Fibroblast of skin of right biceps (primary cell): ENCODE results near the gene RETREG2.

ENCODE experiments used
- DNase-seq: peaks from one replicate; pipeline ENCODE4 v3.0.0-alpha.2; 2013

Gene RETREG2, protein sequence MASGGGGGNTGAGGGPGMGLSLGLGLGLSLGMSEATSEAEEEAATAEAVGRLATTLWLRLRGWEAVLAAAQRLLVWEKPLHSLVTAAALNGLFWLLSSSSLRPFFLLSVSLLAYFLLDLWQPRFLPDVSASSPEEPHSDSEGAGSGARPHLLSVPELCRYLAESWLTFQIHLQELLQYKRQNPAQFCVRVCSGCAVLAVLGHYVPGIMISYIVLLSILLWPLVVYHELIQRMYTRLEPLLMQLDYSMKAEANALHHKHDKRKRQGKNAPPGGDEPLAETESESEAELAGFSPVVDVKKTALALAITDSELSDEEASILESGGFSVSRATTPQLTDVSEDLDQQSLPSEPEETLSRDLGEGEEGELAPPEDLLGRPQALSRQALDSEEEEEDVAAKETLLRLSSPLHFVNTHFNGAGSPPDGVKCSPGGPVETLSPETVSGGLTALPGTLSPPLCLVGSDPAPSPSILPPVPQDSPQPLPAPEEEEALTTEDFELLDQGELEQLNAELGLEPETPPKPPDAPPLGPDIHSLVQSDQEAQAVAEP

DNA sequence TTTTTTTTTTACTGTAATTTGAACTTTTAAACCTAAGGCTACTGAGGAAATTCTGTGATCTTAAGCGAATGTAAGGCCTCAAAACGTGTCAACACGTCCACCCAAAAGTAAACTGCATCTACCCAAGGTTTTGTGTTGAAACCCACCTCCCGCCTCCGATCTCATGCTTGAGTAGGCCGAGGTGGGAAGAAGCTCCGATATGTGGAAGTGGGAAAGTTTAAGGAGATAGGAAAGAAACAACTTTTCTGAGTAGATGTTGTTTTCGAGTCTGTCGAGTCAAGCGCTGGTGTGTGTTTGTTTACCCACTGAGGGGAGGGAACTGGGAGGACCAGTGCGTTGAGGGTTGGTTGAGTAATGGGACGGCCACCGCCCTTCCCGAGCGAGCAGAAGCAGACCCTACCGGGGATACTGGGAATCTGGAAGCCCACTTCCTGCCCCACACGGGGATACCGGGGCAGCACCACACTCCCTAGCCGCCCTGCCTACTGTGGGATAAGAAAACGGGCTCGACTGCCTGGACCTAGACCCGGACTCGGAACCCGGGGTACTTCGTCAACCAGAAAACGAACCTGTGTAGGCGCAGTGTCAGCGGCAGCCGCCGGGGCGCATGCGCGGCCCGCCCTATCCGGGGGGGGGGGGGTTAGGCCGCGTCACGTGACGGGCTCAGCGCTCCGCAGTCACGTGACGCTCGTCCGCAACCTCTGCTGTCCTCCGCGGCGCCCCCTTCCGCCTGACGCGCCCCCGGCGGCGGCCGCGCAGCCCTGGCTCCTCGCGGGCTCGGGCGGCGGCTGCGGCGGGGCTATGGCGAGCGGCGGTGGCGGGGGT is at the start of gene RETREG2:
Gene RETREG2 (plus strand): TSS at position 724 of the 825 bp plus-strand sequence. CDS start 78 bp downstream, at position 802.
- peak; percentile 87 for DNase-seq

DNA sequence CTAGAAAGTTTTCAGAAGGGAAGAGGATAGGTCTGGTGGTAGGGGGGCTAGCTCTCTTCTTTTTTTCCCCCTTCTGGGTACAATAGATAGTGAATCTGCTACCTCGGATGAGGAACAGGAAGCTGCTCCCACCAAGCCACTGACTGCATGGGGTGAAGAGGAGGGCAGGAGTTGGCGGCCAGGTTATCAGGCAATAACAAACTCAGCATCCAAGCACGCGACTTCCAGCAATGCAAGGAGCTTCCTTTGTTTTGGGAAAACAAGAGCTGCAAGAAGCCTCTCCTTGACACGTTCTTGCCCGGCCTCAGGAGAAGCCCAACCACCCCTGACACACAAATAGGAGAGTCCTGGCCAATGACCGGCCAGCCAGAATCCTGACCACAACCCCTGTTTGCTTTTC is 49.7 kb upstream of the RETREG2 start:
- no peak for DNase-seq

DNA sequence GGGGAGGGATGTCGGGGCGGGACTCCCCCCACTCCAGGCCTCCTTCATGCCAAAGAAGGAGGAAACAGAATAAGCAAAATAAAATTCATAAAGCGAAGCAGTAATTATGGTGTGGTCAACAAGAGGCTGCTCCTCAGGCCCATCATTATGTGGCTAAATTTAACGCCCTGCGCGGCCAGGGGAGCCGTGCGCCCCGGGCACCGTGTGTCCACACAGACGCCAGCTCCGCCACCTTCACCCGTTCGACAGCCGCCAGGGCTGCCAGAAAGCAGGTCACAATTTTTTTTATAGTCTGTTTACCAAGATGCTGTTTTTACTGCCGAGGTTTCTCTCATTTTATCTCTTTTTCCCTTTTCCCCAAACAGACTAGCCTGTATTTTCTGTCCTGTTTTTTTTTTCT is 48.5 kb upstream of the RETREG2 start:
- DNase-seq = no peak

DNA sequence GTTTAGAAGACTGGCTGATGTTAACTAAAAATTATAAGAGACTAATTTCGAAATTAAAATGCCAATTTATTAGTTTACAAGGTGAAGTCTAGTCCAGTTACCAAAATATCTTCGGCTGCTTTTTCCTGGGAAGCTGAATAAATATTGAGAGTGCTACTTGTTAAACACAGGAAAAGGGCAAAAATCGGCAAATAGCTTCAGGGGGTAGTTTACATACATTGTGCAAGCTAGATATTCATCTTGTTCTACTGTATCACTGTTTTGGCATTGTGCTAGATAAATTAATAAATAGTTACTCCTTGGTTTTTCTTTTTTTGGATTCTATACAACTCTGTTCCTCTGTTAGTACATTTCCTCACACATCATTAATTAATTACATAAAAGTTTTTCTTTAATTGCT is 46.7 kb upstream of the RETREG2 start:
- no peak for DNase-seq

DNA sequence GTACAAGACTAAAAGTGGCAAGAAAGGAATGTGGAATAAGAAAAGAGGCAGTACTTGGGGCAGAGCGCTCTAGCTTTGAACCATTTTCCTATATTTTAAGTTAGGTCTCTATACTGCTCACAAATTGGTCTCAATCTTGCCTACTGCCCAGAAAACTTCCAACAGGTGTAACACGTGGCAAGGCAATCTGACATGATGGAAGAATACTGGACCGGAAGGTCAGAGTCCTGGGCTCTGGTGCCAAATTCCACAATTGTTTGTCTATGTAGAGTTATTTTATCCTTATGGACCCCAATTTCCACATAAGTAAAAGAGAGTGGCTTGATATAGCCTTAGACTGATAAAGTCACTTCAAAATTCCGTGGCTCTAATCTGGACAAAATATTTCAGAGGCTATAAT is 46.3 kb upstream of the RETREG2 start:
- no peak for DNase-seq

DNA sequence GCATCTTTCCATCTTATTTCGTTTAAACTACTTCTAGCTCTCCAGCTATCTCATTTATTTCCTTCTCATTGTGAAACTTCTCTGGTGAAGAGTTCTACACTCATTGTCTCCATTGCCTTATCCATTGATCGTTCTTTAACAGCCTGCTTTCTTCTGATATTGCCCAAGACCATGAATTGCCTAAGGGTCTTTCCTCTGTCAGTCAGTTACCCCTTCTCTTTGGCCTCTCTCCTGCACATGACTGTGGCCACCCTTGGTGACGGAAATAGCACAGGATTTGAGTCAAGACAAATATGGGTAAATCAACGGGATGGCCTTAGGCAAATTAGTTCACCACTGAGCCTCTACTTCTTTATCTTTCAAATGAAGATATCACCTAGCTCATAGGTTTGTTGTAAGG is 44.1 kb upstream of the RETREG2 start:
- no peak for DNase-seq

DNA sequence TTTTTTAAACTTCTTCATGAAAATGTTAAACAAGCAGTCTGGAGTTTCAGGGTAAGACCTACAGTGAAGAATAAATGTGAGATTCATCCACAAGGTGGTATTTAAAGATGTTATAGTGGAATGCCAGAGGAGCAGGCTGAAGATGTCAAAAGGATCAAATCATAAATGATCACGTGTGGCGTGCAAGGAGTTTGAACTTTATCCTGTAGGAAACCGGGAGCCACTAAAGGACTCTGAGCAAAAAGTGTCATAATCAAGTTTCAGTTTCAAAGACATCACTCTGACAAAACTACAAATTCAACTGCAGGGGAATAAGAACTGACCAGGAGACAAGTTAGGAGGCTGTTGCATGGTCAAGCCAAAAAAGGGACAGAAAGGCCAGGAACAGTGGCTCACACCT is 37.4 kb upstream of the RETREG2 start:
- no peak for DNase-seq

DNA sequence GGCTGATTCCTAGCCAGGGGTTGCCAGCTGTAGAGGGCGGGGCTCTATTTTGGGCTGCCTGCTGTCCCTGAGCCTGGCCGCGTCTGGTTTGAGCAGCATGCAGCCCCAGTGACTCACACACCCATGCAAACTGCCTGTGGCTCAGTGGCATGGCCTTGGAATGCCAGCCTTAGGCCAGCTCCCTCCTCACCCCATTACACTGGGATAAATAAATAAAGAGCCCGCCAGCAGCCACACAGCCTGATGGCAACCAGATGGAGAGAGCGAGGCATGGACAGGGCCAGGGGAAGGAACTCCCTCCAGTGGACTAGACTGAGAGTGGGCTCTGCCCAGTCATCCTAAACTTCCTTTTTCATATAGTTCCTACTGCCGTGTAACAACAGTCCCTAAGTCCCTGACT is 35.7 kb upstream of the RETREG2 start:
- DNase-seq = peak; percentile 47

DNA sequence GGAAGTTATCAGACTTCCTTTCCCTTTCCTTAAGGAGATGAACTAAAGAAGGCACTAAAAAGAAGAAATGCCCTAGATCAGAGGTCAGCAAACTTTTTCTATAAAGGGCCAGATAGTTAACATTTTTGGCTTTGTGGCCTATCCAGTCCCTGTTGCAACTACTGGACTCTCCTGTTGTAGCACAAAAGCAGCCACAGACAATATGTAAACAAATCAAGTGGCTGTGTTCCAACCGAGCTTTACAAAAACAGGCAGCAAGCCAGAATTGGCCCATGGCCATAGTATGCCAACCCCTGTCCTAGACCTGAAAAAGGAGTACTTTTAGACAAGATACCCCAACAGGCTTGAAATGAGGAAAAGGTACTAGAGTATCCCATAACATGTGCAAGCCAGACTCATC is 28.4 kb upstream of the RETREG2 start:
- no peak for DNase-seq

DNA sequence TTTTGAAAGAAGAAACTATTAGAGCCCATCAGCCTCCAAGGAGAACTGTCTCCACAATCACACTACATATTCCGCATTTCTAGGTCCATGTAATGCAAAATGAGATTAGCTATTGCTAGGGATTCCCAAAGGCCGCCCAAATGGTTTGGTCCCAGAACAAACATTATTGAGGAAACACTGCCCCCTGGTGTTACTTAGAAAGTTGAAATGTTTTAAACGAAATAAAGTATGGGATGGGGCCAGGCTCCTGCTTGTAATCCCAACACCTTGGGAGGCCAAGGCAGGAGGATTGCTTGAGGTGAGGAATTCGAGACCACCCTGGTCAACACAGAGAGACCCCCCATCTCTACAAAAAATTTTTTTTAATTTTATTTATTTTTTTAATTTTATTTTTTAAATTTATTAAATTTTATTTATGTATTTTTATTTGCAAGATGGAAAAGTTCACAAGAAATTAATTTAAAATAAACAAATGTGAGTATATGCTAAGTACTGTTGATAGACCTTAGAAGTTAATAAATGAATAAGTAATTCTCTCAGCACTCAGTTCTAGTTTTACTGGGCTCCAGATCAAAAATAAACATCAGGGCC is 22.9 kb upstream of the RETREG2 start:
- peak; percentile 70 for DNase-seq

DNA sequence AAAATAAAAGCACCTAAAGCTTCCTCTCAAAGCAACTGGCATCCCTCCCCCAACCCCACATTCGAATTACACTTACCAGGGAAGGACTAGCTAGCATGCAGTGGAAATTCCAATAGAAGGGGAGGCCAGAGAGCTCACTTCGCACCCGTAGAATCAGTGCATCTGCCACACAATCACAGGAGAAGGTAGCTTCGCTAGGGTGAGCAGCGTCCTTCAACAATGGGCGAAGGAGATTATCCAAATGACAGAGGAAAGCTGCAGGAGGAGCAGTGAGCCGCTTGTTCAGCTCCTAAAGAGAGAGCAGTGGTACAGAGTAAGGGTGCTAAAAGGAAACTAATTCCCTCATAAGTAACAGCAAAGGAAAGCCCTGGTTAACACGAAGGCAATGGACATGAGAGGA is 20.7 kb upstream of the RETREG2 start:
- DNase-seq = no peak

DNA sequence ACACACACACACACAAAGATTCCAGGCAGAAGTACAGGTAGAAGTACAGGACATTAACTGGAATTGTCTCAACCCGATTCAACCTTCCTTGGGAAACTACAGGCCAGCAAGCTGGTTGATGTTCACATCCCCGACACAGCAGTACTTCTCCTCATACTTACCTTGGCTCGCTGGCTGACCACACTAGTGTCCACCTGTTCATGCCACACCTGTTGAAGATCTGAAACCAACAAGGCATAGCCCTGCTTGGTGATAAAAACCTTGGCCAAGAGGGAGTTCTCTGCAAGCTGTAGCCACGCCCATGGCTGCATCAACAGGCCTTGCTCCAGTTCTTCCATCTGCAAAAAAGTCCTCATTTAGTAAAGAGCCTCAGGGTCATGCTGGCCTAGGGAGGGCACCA is 20.1 kb upstream of the RETREG2 start:
- DNase-seq = no peak

DNA sequence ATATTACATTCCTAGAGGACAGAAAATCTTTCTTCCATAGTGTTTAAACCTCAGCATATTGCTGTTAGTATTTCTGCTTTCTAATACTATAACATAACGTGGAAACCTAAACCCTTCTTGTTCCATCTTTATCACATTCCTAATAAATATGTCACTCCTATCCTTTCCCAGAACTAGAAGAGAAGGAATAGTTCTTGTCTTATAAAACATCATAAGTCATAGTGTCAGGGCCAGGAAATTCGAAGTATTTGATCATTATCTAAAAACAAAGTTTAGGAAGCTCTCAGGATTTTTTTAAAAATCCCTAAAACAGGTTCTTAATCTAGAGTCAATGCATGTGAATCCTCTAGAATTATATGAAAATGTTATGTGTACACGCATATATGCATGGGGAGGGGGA is 19.5 kb upstream of the RETREG2 start:
- DNase-seq = peak; percentile 68

DNA sequence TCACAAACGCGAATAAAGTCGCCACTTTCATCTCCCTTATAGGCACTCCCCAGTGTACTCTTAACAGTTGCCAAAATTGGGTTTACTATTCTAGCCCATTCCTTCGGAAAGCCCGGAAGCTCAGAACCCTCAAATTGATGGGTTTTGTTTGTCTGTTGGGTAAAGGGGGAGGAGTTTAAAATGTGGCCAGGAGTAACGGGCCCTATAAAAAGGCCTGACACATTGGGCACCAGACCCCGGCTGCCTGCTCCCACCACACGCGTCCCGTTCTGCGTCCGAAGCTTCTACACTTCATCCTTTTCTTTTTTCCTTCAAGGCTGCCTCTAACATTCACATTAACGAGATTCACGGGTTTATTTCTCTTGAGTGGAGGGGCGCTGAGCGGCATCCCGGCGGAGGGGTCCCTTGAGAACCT is 18.3 kb upstream of the RETREG2 start:
- no peak for DNase-seq

DNA sequence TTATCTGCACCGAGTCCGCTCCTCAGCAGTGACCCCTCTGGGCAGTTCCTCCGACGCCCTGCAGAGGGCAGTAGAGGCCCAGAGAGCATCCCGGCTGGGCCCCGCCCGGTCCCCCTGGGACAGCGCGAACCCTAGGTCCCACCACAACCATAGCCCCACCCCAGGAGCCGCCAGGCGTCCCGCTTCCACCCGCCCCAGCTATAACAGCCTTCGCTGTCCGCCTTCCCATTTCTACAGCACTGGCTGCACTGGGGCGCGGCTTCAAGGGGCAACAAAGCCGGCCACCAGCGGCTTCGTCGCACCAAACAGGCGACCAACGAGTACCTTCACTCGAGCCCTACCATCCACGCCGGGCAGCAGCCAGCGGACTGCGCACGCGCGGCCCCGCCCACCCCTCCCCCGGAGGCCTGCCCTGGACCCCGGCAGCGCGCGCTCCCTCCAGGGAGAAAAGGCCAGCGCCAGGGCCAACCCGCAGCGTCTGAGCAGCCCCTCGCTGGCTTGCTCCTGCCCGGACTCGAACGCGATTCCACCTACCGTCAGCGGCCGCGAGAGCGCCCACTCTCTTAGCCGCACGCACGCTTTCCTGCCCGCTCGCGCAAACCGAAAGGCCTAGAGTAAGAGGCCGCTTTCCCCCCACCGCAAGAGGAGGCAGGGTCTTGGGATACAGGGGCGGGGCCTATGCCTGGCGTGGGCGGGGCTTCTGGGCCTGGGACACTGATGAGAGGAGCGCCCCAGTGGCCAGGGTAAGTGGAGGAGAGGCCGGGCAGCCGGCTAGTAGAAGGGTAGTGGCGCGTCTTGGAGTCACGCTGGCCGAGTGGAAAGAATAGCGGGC is 17.7 kb upstream of the RETREG2 start, which contains the start of gene NHEJ1:
Gene NHEJ1 (minus strand): TSS at position 630 of the 832 bp plus-strand sequence. CDS start 2,453 bp downstream, outside the sequence.
- DNase-seq = peak; percentile 93

DNA sequence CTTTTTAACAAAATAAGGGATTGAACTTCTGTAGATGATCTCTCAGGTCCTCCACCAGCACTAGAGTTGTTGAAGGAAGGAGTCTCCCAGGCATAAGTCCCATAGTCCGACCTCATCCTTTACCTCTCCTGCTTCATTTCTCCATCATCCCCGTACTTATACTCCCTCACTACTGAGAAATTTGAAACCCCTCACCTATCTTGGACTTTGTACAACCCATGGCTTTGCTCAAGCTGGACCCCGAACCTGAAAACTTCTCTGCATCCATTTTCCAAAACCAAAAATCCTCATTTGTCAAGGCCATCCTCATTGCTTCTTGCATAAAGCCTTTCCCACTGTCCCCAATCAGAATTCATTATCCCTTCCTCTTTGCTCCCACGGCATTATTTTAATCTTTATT is 17.0 kb upstream of the RETREG2 start:
- DNase-seq = no peak

DNA sequence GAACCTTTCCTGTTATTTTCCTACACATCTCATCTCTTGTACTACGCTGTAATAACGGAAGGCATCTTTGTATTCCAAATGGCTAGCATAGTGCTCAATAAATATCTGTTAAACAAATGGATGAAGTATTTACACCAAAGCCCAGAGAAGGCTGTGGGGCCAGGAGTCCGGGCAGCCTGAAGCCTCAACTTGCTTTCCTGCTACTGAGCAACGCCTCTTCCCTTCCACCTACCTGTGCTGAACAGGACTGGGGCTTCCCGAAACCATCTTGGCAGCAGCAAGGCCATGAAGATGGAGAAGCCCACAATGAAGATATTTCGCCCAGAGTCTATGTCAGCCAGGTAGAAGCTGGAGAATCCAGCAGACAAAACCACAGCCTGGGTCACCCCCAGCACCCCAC is 14.9 kb upstream of the RETREG2 start:
- DNase-seq = no peak

DNA sequence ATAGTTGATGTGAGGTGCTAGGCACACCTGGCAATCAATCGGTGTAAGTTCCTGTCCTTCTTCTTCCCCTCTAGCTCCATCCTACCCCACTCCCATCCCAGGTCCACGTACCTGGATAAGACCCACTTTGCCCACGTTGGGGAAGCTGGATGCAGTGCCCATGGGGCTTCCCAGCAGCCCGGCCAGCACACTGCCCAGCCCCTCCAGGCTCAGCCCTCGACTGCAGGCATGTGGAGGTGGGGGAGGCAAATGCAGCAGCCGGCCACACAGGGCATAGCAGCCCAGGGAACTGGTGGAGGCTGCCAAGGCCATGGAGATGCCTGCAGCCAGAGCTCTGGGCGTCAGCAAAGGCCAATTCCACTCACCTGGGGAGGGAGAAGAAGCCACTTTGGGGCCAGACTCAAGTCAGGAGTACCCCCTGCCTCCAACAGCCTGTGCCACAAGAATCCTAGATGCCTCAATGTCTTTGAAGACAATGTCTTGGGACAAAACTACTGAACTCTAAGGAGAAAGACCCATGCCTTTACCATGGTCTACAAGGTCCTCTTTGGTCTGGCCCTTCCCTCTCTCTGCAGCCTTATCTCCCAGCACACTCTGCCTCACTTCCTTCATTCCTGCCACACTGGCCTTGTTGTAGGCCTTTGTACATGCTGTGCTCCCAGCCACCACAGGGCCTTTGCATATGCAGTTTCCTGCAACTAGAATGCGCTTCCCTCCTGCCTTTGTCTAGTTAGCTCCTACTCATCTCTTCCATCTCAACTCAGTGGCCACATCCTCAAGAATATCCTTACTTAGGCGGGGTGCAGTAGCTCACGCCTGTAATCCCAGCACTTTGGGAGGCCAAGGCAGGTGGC is 12.8 kb upstream of the RETREG2 start:
- DNase-seq = no peak

DNA sequence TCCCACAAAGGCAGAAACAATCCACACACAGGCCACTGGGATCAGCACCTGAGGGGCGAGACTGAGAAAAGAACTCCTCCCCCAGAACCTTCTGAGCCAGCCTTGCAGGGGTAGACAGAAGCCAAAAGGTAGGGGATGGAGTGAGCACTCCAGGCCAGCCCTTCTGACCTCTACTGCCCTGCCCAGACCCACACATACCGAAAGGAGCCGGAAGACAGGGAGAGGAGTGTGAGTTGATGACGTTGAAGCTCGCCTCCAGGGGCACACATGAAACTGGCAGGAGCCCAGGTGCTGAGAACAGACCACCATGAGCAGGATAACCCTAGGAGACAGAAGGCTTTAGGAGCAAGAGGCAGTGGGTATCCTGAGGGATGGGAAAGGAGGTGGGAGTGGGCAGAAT is 10.1 kb upstream of the RETREG2 start:
- DNase-seq = no peak

DNA sequence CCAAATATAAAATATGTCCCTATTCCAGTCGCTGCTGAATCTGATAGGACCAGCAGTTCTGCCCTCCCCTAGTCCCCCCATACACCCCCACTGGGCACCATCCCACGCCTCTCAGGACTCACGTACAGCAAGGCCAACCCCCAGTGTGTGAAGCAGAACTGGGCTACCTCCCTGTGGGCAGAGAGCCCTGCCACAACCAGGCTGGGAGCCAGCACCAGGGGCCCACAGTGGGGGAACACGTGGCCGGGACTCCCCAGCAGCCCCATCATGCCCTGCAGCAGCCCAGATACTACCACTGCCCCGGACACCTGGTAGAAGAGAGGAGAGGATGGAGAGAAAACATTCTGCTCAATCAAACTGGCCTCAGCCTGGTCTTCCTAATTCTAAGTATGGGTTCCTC is 9.5 kb upstream of the RETREG2 start:
- DNase-seq = no peak

DNA sequence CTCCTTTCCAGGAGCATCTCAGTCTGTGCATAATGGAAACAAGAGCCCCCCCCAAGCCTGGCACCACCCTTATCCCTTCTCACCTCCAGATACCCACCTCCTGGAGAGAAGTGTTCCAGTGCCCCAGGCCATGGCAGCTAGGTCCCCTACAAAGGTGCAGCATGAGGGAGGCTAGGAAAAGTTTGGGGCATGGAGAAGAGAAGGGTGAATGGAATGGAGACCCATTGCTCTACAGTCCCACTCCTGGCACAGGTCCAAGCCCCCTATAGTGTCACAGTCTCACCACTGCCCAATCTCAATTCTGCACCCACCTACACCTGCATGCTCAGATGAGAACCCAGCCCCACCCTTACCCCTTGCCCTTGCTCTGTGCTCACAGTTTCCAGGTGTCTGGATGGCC is 9.1 kb upstream of the RETREG2 start:
- no peak for DNase-seq
